ENCODE measurements around the gene SMTN.

DNA sequence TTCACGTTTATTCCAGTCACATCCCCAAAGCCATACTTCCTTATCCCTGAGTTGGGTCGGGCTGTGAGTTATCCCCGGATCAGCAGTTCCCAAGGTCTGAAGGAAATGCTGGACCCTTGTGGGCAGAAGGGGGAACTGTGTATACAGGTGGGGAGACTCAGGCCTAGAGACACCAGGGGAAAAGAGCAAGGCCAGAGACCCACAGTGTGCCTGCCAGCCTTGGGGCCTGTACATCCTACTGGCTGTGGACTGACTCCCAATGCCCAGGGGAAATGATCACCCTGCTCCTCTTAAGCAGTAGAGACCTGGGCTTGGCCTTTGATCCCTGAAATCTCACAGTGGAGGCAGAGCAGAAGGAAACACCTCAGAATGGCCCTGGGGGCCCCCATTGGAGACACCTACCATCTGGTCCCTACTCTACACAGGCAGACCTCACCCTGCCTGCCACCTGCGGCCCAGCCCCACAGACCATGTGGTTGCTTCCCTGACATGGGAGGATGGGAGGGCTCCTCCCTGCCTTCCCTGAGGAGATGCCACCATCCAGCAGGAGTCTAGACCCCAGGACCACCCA is 25.0 kb downstream of the SMTN start:
- TF ChIP-seq, protein P1, sequence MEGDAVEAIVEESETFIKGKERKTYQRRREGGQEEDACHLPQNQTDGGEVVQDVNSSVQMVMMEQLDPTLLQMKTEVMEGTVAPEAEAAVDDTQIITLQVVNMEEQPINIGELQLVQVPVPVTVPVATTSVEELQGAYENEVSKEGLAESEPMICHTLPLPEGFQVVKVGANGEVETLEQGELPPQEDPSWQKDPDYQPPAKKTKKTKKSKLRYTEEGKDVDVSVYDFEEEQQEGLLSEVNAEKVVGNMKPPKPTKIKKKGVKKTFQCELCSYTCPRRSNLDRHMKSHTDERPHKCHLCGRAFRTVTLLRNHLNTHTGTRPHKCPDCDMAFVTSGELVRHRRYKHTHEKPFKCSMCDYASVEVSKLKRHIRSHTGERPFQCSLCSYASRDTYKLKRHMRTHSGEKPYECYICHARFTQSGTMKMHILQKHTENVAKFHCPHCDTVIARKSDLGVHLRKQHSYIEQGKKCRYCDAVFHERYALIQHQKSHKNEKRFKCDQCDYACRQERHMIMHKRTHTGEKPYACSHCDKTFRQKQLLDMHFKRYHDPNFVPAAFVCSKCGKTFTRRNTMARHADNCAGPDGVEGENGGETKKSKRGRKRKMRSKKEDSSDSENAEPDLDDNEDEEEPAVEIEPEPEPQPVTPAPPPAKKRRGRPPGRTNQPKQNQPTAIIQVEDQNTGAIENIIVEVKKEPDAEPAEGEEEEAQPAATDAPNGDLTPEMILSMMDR (IDR thresholded peaks at IDR 0.05), result peak in 1 of 7 experiments; percentile 7
- TF ChIP-seq POLR2A (IDR thresholded peaks at IDR 0.05), result no peak

Data from body of pancreas (tissue), 4 donors.